ENCODE data around the gene NOL8.

NOL8 gene

GRCh38 chr9:92325269-92325990 is at the start of gene NOL8, which contains the start of gene CENPP:
TSS of gene NOL8 (minus strand) at chr9:92325350. CDS start at chr9:92324161, 1,189 bp downstream.
TSS of gene CENPP (plus strand) at chr9:92325953.
- DNase-seq: peak; percentile 31

DNA sequence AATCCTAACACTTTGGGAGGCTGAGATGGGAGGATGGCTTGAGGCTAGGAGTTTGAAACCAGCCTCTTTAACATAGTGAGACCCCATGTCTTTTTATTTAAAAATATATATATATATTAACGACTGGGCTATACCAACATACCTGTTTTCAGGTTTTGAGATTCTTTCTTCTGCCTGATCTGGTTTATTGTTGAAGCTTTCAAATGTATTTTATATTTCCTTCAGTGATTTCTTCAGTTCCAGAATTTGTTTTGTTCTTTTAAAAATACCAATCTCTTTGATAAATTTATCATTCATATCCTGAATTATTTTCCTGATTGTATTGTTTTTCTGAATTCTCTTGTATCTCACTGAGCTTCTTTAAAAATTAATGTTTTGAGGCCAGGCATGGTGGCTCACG is 48.0 kb upstream of the NOL8 start:
- DNase-seq: no peak

DNA sequence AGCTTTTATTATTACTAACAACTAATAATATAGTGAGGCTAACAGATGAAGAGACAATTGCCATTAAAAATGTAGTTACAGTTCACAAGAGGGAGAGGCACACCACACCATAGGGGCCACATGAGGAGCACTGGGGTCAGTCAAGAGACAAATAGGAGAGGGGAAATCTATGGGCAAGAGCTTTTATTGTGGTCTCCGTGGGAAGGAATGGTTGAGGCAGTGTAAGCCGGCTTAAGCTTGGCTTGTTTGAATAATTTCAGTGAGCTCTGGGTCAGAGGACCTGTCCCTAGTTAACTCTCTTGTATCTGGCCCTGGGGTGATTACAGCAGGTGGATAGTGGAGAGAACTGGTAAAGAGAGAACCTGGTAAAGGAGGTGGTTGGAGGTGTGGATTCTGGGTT is 43.9 kb upstream of the NOL8 start:
- no peak for DNase-seq

DNA sequence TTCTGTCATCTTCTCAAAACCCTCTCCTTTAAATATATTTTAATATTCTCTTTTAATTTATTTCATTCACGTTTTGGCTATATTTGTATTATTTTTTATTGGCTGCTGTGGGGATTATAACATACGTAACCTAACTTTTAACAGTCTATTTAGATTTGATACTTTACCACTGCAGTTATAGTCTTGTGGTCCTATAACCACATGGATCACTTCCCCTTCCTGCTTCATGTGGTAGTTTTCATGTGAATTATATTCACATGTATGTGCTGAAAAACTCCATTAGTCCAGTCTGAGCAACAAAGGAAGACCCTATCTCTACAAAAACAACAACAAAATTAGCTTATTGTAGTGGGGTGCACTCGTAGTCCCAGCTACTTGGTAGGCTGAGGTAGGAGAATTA is 34.9 kb upstream of the NOL8 start:
- DNase-seq: no peak

GRCh38 chr9:92359394-92359995 is 34.3 kb upstream of the NOL8 start:
- no peak for DNase-seq

DNA sequence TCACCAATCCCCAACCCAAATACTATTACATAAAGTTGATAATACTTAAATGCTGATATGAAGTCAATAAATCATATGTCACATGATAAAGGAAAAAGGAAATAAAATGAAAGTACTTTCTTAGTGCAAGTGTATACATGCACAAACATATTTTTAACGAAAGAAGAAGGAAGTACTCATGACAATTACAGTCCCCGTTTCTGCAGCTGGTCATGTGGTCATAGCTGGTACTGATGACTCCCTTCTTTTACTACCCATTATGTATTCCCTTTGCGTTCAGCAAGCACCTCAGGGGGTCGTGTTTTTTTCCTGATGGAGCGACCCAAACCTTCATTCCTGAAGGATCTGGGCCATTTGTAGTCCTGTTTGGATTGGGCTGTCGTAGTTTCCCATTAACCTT is 27.9 kb upstream of the NOL8 start:
- no peak for DNase-seq

DNA sequence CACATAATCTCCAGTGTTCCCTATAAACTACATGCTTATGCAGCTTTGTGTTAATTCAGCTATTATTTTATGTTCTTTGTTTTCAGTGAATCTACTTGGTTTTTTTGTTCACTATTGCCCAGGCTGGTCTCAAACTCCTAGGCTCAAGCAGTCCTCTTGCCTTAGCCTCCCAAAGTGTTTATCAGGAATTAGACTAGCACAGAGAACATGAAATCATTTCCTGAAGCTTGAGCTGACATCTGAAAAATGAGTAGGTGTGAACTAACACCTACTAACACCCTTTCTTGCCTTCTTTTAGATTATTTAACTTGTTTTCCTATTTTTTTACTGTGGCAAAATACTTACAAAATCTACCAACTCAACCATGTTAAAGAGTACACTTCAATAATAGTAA is 25.6 kb upstream of the NOL8 start:
- no peak for DNase-seq

DNA sequence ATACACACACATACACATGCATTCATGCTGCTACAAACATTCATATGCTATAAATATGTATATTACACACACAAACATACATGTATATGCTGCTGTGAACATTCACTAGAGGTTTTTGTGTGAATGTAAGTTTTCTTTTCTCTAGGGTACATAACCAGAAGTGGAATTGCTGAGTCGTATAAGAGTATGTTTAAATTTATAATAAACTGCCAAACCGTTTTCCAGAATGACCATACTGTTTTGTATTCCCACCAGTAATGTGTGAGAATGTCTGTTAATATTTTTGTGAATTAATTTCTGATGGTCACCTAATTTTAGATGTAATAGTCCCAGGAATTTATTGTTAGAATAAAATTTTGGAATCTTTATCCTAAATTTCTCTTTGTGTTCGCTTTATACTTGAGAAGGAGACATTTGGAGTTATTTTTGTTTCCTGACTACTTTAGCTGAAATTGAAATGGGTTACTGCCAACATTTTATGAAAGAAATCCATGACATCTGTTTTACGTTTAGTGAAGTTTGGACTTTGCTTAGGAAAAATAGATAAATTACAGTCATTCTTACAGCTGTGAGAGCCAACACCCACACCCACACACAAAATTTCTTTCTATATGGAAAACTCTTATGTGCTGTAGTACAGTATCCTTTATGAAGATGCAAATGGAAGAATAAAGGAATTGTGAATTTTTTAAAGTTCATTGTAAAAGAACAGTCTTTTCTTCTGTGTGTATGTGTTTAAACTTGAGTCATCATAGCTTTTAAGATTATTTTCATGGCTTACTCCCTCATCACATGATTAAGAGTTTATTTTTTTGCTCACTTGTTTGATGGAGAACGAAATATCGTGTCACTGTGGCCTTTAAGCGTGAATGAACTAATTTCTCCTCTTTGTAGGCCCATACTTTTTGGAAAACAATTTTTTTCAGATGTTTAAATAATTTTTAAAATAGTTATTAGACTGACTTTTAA is 24.9 kb upstream of the NOL8 start:
- no peak for DNase-seq

DNA sequence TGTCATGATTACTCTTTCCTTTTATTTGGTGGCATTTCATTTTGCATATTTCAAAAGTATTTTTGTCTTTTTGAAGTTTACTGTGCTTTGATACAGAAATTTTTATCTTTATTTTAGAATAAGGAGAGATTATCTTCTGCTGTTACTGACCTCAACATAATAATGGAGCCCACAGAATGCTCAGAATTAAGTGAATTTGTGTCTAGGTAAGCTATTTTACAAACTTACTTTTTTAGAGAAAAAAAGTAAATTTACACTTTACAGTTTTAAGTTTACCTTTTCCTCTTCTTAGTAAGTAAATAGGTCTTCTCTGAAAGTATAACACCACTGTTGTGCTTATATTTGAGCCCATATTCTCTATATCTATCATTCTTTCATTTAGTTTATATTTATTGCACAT is 20.4 kb upstream of the NOL8 start:
- DNase-seq: no peak

DNA sequence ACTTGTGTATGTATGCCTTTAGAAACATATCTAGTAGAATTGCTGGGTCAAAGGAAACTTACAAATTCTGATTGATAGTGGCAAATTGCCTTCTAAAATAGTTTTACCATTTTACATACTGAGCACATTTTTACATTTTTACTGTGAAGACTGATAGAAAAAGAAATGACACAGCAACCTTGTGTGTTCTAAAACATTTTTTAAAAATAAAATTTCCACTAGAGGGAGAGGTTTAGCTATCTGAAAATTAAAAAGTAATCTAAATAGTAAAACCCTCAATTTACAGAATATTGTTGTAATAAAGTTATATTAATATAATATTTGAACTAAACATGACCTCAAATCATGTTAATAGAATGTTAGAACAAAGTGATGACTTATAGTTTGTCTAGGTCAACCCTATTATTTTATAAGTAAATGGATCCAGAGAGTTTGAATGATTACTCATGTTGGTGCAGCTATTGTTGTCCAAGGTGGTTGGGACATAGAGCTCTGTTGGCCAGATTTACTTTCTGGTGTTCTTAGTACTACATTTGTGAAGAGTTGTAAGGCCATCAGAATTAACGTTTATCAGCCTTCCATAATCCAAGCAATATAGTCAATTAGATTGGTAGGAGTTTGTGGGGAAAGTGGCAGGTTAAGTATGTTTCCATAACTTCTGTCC is 17.8 kb upstream of the NOL8 start:
- DNase-seq: no peak

GRCh38 chr9:92341578-92341977 is 16.4 kb upstream of the NOL8 start:
- DNase-seq: no peak

DNA sequence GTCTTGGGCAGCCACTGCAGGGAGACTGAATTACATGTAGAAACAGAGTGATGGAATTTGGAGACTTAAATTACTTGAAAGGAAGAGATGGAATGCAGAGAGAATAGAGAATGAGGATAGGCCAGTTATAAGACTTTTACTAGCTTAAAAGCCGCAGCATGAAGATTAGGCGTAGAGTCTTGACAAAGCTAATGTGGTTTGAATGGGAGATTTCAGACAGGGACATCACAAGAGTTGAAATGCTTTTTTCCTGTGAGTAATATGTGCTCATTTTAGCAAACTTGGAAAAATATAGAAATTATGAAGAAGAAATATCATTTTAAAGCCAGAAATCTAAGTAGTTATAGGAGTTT is 8.1 kb upstream of the NOL8 start:
- no peak for DNase-seq

DNA sequence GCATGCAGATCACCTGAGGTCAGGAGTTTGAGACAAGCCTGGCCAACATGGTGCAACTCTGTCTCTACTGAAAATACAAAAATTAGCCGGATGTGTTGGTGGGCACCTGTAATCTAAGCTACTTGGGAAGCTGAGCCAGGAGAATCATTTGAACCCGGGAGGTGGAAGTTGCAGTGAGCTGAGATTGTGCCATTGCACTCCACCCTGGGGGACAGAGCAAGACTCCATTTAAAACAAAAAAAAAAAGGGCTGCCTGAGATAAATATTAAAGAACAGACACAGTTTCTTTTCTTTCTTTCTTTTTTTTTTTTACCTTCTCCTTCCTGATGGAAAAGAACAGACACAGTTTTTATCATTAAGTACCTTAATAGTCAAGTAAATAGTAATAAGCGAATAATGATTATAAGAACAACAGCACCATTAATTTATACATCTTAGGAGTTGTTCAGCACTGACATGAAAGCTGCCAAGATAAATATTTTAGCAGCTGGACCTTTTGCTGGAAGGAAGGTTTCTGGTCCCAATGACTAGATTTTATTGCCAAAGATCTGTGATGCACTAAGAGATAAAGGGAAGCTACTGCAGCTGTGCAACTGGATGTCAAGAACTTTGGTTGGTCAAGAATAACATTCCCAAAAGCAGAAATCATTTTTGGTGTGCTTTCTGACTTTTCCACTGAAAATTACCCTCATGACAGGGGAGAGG is 7.6 kb upstream of the NOL8 start:
- DNase-seq: no peak

DNA sequence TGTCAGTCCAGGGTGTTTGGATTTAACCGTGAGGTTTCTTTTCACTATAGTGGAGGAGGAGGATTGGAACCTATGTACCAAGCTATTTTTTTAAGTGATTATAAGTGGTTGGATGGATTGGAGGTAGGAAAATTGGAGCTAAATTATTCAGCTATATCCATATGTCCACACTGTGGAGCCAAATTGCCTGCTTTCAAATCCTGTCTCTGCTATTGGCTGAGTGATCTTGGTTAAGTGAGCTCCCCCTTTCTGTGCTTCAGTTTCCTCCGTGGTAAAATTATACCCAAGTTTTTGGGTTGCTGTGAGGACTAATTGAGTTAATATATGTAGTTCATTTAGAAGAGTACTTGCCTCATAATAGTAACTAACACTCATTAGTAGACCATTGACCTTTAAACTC is 3.1 kb upstream of the NOL8 start:
- DNase-seq: no peak

DNA sequence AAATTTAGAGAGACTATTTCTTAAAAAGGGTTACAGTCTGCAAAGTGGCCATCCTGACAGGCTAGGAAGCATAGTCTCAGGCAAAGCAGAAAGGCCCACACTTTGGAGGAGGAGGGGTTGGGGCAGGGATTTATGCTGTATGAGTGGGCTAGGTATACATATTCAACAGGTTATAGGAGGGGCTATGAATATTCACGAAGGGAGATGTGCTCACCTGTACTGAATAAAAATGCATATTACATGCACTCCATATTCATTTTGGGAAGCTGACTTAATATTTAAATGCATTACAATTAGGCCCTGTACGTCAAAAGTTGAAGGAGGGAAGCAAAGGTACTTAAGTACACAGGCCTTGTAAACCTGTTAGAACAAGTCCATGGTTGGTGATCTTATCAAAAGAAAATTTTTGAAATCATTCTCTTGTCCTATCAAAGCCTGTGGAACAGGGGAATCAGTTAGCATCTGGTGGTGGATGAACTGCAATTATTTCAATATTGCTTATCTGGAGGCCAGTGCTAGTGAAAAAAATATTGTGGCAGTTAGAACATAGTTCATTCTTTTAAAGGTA is 2.2 kb upstream of the NOL8 start:
- no peak for DNase-seq

GRCh38 chr9:92325991-92326500 is 896 bp upstream of the NOL8 start:
- no peak for DNase-seq

DNA sequence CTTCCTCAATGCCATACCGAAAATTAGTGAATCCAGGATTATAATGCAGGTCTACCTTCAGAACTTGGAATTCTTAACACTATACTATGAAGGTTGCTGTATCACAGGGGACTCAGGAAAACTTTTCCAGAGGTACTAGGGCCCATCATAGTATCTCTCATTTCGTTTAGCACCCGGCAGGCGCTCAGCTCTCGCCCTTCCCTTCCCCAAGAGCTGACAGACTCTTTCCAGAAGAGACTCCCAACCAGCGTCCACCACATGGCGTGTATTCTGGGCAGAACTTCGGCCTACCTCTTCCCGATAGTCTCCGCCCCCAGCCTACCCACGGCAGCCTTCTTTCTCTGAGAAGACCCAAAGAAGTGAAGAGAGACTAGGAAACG is 271 bp downstream of the NOL8 start:
- no peak for DNase-seq

DNA sequence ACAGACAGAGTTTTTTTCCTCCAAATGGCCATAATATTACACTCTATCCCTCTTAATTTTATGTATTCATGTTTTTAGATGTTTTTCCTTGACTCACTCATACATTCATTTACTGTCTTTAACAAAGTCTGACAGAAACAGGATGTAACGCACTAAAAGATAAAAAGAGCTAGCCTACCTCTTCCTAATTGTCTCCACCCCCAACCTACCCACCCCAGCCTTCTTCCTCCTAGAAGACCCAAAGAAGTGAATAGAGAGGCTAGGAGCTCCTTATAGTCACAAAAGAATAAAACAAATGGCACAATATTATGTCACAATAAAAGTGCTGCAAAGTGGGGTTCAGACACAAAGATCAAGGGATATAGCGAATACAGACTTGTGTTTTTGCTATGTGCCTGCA is 719 bp downstream of the NOL8 start:
- DNase-seq: no peak

- no peak for DNase-seq
Measured at GRCh38 chr9:92315456-92315855, 9.7 kb downstream of the NOL8 start.

DNA sequence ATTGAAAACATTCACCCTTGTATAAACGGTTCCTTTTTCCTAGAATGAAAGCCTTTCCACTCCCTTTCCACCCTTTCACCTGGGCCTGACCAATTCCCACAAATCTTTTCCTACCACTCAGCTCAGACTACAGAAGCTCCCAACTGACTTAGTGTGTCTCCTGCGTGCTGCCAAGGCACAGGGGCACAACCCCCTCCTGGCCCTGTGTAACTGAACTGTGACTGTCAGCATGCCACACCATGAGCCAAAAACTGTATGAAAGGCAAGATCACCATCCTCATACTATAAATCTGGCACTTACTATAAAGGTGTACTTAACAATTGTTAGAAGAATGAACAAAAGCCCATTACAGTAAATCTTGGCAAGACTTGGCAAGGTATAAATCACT is 11.5 kb downstream of the NOL8 start:
- DNase-seq: no peak

DNA sequence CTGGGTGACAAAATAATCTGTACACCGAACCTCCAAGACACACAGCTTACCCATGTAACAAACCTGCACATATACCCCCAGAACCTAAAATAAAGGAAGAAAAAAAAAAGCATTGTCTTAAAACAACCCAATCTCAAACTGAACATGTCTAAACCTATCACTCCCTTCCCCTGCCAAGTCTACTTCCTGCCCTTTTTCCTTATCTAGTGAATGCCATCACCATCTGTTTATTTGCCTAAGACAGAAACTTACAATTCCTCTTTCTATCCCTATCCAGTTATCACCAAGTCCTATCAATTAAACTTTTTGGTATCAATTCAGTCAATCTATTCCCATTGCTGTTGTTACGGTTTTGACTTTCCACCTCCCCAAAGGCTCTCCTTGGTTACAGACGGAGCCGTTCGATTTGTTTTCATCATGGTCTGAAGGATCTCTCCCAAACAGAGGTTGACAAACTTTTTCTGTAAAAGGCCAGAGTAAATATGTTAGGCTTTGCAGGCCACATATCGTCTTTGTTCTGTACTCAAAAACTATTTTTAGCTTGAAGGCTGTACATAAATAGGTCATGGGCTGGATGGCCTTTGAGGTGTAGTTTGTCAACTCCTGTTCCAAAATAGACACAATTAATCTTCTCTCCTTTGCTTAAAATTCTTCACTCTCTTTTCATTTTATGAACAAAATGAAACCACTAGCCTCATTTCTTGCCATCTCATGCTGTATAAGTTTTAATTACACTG is 12.1 kb downstream of the NOL8 start:
- DNase-seq: no peak

Data from GOT3 (cell line).